Stomach (tissue), 4 donors: ENCODE results near the gene RPH3AL.
"Not testable (repeated sequence)": the region's sequence is repeated elsewhere in the genome, so short reads cannot be mapped to it uniquely, and the experiment has no call there.

ENCODE experiments used
- EP300 ChIP-seq: sonication (generic); formaldehyde crosslinking; IDR thresholded peaks from one replicate; pipeline ENCODE4 v1.6.1; 2017; ENCODE audit warnings: antibody characterized with exemption
- POLR2A ChIP-seq, 4 donors: fragments of 450-650 bp; IDR thresholded peaks; one replicate each; pipeline ENCODE4 v1.6.1; 2016; ENCODE audit warnings: antibody characterized with exemption in 4 of 4, control low read depth in 2 of 4, mild to moderate bottlenecking in 1 of 4, moderate library complexity in 1 of 4
- TF ChIP-seq, protein P1 (sequence below), 7 experiments: fragments of 450-650 bp in 4 of 7; fragments of 200-600 bp in 3 of 7; sonication (generic) in 3 of 7; IDR thresholded peaks; one replicate each; pipeline ENCODE4 v1.5.1; 2016 to 2019; ENCODE audit warnings: antibody characterized with exemption in 7 of 7, control low read depth in 2 of 7, mild to moderate bottlenecking in 1 of 7

DNA sequence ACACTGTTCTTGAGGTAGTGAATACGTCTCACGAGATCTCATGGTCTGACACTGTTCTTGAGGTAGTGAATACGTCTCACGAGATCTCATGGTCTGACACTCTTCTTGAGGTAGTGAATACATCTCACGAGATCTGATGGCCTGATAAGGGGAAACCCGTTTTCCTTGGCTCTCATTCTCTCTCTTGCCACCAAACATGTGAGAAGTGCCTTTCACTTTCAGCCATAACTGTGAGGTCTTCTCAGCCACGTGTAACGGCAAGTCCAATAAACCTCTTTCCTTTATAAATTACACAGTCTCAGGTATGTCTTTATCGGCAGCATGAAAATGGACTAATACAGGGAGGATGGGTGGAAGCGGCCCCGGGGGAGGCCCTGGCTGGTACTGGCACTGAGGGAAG lies 184.0 kb downstream of the RPH3AL start:
- not testable (repeated sequence) for TF ChIP-seq POLR2A (IDR thresholded peaks at IDR 0.05); EP300
- TF ChIP-seq, protein P1, sequence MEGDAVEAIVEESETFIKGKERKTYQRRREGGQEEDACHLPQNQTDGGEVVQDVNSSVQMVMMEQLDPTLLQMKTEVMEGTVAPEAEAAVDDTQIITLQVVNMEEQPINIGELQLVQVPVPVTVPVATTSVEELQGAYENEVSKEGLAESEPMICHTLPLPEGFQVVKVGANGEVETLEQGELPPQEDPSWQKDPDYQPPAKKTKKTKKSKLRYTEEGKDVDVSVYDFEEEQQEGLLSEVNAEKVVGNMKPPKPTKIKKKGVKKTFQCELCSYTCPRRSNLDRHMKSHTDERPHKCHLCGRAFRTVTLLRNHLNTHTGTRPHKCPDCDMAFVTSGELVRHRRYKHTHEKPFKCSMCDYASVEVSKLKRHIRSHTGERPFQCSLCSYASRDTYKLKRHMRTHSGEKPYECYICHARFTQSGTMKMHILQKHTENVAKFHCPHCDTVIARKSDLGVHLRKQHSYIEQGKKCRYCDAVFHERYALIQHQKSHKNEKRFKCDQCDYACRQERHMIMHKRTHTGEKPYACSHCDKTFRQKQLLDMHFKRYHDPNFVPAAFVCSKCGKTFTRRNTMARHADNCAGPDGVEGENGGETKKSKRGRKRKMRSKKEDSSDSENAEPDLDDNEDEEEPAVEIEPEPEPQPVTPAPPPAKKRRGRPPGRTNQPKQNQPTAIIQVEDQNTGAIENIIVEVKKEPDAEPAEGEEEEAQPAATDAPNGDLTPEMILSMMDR (IDR thresholded peaks at IDR 0.05) = not testable (repeated sequence)
